HFFc6 (cell line): ENCODE results near the gene TIAM2. TPM values are rescaled to one million over a fixed set of nuclear protein-coding genes. Genes with fewer than 3 reads are reported as not detected.

Experiments
- DNase-seq: peaks from one replicate; pipeline ENCODE4 v3.0.0-alpha.2; 2018
- H3K27ac Mint-ChIP-seq: 2 replicates; pipeline ENCODE4 v1.8.0; 2020; ENCODE audit warnings: mild to moderate bottlenecking, mixed read lengths
- H3K27me3 Mint-ChIP-seq: 2 replicates; pipeline ENCODE4 v1.8.0; 2021; ENCODE audit warnings: mild to moderate bottlenecking, moderate library complexity, mixed read lengths; ENCODE audit not compliant: insufficient read depth
- H3K36me3 Mint-ChIP-seq: 2 replicates; pipeline ENCODE4 v1.8.0; 2021; ENCODE audit warnings: low read depth, mixed read lengths
- H3K4me1 Mint-ChIP-seq: 2 replicates; pipeline ENCODE4 v1.8.0; 2020; ENCODE audit warnings: low read depth, mixed read lengths
- H3K4me3 Mint-ChIP-seq: 2 replicates; pipeline ENCODE4 v1.8.0; 2020; ENCODE audit warnings: mild to moderate bottlenecking, moderate library complexity, mixed read lengths
- H3K9me3 Mint-ChIP-seq: 2 replicates; pipeline ENCODE4 v1.8.0; 2020; ENCODE audit warnings: mild to moderate bottlenecking, mixed read lengths
- total RNA-seq, 6 experiments: library from RNA; stranded (reverse); fragmentation: NEBNext Ultra II Directional; extraction: Animal tissue kit (Norgen Biotek cat#: 25700); gene quantifications; 2 replicates in 1 of 6; 3 replicates in 5 of 6; pipeline ENCODE4 v1.2.3, GENCODE V29; 2021
- TF ChIP-seq, protein P1 (sequence below): fragments of 200-600 bp; sonication (generic); IDR thresholded peaks from 2 replicates; pipeline ENCODE4 v1.5.0; 2021; ENCODE audit warnings: antibody characterized with exemption, mild to moderate bottlenecking

Gene TIAM2
- total RNA-seq, 6 experiments from 2014 or later = 7.2 to 11.2 (median 9.4) TPM

DNA sequence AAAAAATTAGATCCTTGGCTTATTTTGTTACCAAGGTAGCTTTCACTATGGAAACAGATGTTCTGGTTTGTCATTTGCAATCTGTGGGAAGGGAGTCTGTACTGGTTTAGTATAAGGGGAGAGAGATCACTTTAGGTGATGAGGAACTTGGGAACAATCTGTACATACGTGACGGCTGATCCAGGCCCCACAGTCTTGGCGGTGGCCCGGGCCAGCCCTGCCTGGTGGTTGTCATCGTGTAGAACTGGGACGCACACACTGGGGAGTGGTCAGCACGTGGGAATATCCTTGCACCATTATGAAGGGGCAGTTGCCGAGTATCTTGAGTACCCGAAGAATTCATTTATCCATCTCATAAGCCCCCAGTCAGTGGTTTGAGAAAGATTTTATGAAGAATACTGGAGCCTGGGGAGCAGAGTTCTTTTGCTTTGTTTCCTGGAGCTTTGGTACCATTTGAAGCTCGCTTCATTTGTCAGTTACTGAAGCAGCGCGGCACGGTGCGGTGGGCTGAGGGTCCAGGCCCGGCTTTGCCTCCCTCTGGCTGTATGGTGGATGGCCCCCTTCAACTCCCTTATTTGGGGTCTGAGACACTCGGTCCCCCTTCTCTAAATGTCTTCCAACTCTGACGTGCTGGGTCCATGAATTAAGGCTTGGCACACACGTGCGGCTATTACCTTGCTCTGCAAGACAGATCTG, 245.9 kb downstream of the TIAM2 start:
- Mint-ChIP-seq H3K9me3 (peaks cover 29% of the 10 kb centered on the region), H3K27me3 (peaks cover 1% of the 10 kb centered on the region), H3K36me3 (peaks cover 62% of the 10 kb centered on the region), H3K4me1 (peaks cover 23% of the 10 kb centered on the region), H3K4me3 (no peak overlapping the region), H3K27ac (no peak overlapping the region)
- DNase-seq = no peak
- TF ChIP-seq, protein P1, sequence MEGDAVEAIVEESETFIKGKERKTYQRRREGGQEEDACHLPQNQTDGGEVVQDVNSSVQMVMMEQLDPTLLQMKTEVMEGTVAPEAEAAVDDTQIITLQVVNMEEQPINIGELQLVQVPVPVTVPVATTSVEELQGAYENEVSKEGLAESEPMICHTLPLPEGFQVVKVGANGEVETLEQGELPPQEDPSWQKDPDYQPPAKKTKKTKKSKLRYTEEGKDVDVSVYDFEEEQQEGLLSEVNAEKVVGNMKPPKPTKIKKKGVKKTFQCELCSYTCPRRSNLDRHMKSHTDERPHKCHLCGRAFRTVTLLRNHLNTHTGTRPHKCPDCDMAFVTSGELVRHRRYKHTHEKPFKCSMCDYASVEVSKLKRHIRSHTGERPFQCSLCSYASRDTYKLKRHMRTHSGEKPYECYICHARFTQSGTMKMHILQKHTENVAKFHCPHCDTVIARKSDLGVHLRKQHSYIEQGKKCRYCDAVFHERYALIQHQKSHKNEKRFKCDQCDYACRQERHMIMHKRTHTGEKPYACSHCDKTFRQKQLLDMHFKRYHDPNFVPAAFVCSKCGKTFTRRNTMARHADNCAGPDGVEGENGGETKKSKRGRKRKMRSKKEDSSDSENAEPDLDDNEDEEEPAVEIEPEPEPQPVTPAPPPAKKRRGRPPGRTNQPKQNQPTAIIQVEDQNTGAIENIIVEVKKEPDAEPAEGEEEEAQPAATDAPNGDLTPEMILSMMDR = no peak

DNA sequence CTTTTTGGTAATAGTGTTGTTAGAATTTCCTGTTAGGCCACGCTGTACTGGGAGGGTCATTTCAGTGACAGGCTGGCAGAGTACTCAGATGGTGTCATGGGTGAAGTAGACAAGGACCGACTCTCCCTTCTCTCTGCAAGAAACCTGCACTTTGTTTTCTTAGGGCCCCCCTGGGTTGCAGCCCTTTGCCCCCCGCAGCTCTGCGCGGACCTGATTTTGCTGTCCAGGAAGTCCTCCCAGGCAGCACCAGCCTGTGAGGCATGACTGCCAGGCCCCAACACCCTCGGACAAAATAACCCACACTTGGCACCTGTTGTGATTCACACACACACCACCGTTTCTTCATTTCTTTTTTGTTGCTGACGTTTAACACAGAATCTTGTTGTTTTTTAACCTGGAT, 246.9 kb downstream of the TIAM2 start:
- H3K4me1 Mint-ChIP-seq = peaks cover 30% of the 10 kb centered on the region
- no peak overlapping the region for H3K4me3 Mint-ChIP-seq
- H3K36me3 Mint-ChIP-seq = peaks cover 69% of the 10 kb centered on the region
- peaks cover 29% of the 10 kb centered on the region for H3K9me3 Mint-ChIP-seq
- no peaks in the 10 kb centered on the region; the same call in none of the 2 replicates for H3K27me3 Mint-ChIP-seq
- no peak overlapping the region for H3K27ac Mint-ChIP-seq
- TF ChIP-seq, protein P1 = no peak
- DNase-seq = no peak

DNA sequence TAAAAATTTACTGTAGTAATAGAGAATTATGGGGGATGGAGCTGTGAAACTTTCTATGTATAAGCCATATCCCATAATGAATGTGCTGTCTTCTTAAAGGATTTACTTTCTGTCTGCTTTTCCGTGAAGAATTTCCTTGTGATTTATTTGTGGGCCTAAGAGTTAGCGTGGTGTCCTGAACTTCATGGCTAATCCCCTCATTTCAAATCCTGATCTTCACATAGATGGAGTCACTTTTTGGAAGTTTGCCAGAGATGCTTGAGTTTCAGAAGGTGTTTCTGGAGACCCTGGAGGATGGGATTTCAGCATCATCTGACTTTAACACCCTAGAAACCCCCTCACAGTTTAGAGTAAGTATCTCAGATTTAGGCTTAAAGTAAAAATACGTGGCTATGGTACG, 249.3 kb downstream of the TIAM2 start:
- no peak for DNase-seq
- Mint-ChIP-seq H3K36me3 (peaks cover 61% of the 10 kb centered on the region), H3K4me1 (peaks cover 43% of the 10 kb centered on the region), H3K4me3 (no peak overlapping the region), H3K9me3 (peaks cover 7% of the 10 kb centered on the region), H3K27me3 (peaks cover 6% of the 10 kb centered on the region), H3K27ac (no peak overlapping the region)
- TF ChIP-seq, protein P1 = no peak

DNA sequence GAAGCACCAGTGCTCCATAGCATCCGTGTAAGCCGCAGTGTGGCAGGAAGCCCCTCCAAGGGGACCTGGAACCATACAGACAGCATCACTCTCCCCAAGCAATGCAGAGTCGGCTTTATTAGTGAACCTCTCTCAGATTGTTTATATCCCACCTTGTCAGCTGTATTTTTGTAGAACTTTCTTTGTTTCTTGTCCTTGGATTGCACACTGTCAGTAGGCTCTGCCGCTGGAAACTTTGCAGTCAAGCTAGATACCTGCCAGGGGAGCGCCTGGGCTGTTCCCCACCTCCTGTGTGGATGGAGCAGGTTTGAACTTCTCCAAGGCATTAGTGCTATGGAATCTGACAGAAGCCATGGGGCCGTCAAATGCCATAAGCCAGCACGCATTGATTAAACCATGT, 250.1 kb downstream of the TIAM2 start:
- H3K27me3 Mint-ChIP-seq = peaks cover 6% of the 10 kb centered on the region
- peaks cover 5% of the 10 kb centered on the region for H3K9me3 Mint-ChIP-seq
- TF ChIP-seq, protein P1 = no peak
- no peak overlapping the region for H3K4me3 Mint-ChIP-seq
- H3K36me3 Mint-ChIP-seq = peaks cover 58% of the 10 kb centered on the region
- peaks cover 40% of the 10 kb centered on the region for H3K4me1 Mint-ChIP-seq
- no peak for DNase-seq
- H3K27ac Mint-ChIP-seq = no peak overlapping the region

DNA sequence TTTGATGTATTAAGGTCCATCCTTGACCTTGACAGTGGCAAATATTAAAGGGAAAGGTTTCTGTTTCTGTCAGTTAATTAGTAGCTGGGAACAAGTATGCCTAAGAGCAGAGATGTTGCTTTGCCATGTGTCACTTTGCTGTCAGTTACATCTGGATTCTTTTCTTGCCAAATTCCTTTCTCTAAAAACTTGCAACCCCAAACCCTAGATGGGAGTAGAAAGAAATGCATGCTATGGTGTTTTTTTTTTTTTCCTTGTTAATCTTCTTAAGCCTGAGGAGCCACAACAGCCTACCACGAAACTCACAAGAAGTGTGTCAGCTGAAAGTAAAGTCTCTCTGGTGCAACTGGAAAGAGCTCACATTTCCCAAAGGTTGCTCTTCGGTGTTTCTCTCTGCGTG, 250.7 kb downstream of the TIAM2 start:
- Mint-ChIP-seq H3K27ac (peak overlapping the region; percentile 53; the same call in 1 of the 2 replicates), H3K27me3 (peaks cover 6% of the 10 kb centered on the region), H3K36me3 (peaks cover 51% of the 10 kb centered on the region), H3K4me3 (no peak overlapping the region), H3K4me1 (peaks cover 40% of the 10 kb centered on the region), H3K9me3 (no peaks in the 10 kb centered on the region)
- DNase-seq = no peak
- TF ChIP-seq, protein P1 = no peak
